GM23248 (cell line): ENCODE results near the gene UTS2R. TPM values are rescaled to one million over a fixed set of nuclear protein-coding genes. Genes with fewer than 3 reads are reported as not detected.

Experiments
- DNase-seq: peaks from one replicate; pipeline ENCODE4 v3.0.0-alpha.2; 2015
- H2AFZ ChIP-seq: fragments of 200-600 bp; sonication (generic); 2 replicates; pipeline ENCODE4 v1.6.1; 2016; ENCODE audit warnings: antibody characterized with exemption
- H3F3A ChIP-seq: fragments of 200-600 bp; sonication (generic); 2 replicates; pipeline ENCODE4 v1.6.1; 2016; ENCODE audit warnings: mild to moderate bottlenecking, antibody characterized with exemption, mixed run types; ENCODE audit not compliant: insufficient read depth
- H3K27ac ChIP-seq: fragments of 200-600 bp; sonication (generic); 2 replicates; pipeline ENCODE4 v1.5.1; 2016; ENCODE audit warnings: mild to moderate bottlenecking
- H3K27me3 ChIP-seq: fragments of 200-600 bp; sonication (generic); replicated peaks from 2 replicates; pipeline ENCODE4 v1.6.1; 2016; ENCODE audit warnings: mild to moderate bottlenecking; ENCODE audit not compliant: insufficient read depth
- H3K36me3 ChIP-seq: fragments of 200-600 bp; sonication (generic); 2 replicates; pipeline ENCODE4 v1.6.1; 2016; ENCODE audit warnings: low read depth, mild to moderate bottlenecking
- H3K4me1 ChIP-seq: fragments of 200-600 bp; sonication (generic); 2 replicates; pipeline ENCODE4 v1.6.1; 2016; ENCODE audit warnings: mild to moderate bottlenecking; ENCODE audit not compliant: insufficient read depth
- H3K4me2 ChIP-seq: fragments of 200-600 bp; sonication (generic); one replicate; pipeline ENCODE4 v1.6.1; 2016; ENCODE audit warnings: mild to moderate bottlenecking; ENCODE audit not compliant: unreplicated experiment
- H3K4me3 ChIP-seq: fragments of 200-600 bp; sonication (generic); 2 replicates; pipeline ENCODE4 v1.5.1; 2016; ENCODE audit warnings: mild to moderate bottlenecking
- H3K79me2 ChIP-seq: fragments of 200-600 bp; sonication (generic); 2 replicates; pipeline ENCODE4 v1.6.1; 2016; ENCODE audit warnings: mild to moderate bottlenecking; ENCODE audit not compliant: insufficient read depth
- H3K9ac ChIP-seq: fragments of 200-600 bp; sonication (generic); 2 replicates; pipeline ENCODE4 v1.6.1; 2016; ENCODE audit warnings: mild to moderate bottlenecking
- H3K9me2 ChIP-seq: fragments of 200-600 bp; sonication (generic); 2 replicates; pipeline ENCODE4 v1.6.1; 2016; ENCODE audit warnings: mixed run types, mild to moderate bottlenecking, moderate library complexity; ENCODE audit not compliant: insufficient read depth
- H3K9me3 ChIP-seq: fragments of 200-600 bp; sonication (generic); one replicate; pipeline ENCODE4 v1.6.1; 2017; ENCODE audit warnings: low read depth
- H4K20me1 ChIP-seq: fragments of 200-600 bp; sonication (generic); 2 replicates; pipeline ENCODE4 v1.6.0; 2016; ENCODE audit not compliant: insufficient read depth
- EZH2 ChIP-seq: fragments of 200-600 bp; sonication (generic); IDR thresholded peaks from 2 replicates; pipeline ENCODE4 v1.6.1; 2018; ENCODE audit warnings: antibody characterized with exemption, mild to moderate bottlenecking; ENCODE audit not compliant: insufficient read depth, poor library complexity, severe bottlenecking
- EZH2phosphoT487 ChIP-seq: fragments of 200-600 bp; sonication (generic); IDR thresholded peaks from 2 replicates; pipeline ENCODE4 v1.6.1; 2018; ENCODE audit warnings: antibody characterized with exemption, moderate library complexity, mild to moderate bottlenecking, low read depth; ENCODE audit not compliant: insufficient read depth
- WGBS, 2 experiments: methylation state at CpG; one replicate each; pipeline ENCODE4 v1.1.6; 2015 to 2017; ENCODE audit warnings: low lambda C conversion rate in 2 of 2, low coverage in 1 of 2; ENCODE audit errors: missing lambda C conversion rate in 2 of 2; 5-methylcytosine and 5-hydroxymethylcytosine counted together
- in situ Hi-C: fragments of 300-500 bp; cut with MboI; formaldehyde crosslinking; loops from 2 replicates; pipeline ENCODE4 v1.15.0; 2020
- polyA plus RNA-seq: library from polyadenylated mRNA; unstranded; fragments of >200 nt; fragmentation: Nextera tagmentation; extraction: Ambion mirVana; gene quantifications from 2 replicates; pipeline ENCODE4 v1.2.1, GENCODE V29; 2016
- total RNA-seq: library from RNA; depleted of rRNA; stranded (reverse); fragments of >200 nt; shearing (Covaris generic); gene quantifications from 2 replicates; pipeline ENCODE4 v1.2.3, GENCODE V29; 2014

Gene UTS2R
- total and polyA plus RNA-seq, 2 experiments from 2014 or later = not detected

DNA sequence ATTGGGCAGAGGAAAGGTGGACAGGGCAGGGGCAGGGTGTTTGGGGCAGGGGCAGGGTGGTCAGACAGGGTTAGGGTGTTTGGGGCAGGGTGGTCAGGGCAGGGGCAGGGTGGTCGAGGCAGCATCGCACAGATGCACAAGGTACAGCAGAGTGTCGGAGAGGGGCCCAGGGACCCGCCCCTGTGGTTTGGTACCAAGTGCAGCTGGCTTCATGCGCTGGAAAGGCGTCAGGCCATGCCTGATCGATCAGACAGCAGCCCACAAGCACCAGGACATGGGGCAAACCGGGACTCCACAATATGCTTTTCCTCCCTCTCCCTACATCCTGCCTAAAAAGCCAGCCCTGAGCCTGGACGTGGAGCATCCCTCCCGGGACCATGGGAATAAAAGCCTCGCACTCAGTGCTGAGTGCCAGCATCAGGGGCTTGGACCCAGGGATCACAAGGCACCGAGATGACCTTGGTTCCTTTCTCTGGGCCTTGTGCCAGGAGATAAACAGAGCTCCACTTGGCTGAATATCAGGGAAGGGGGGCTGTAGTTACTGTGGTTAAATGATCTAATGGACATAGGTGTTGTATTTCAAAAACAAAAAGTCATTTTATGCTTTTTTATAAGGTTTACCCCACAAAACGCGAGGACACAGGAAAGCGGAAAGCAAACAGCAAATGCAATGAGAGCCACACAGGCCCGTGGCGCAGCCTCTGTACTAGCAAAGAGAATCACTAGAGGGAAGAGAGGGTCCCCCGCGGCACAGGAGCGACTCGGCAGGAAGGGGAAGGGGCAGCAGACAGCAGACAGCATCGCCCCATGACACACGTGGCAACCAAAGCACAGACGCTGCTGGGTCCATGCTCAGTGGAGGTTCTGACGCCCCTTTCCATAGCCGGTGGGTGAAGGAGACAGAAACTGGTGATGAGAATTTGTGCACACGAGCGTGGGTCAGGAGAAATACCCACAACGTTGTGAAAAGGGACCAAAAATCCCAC lies 41.3 kb downstream of the UTS2R start:
- Histone ChIP-seq H3K4me3 (no peak overlapping the region), H3K4me2 (no peak overlapping the region), H3K9me3 (no peaks in the 10 kb centered on the region), H3F3A (no peaks in the 10 kb centered on the region), H3K27ac (no peak overlapping the region), H3K27me3 (no peaks in the 10 kb centered on the region), H3K79me2 (no peaks in the 10 kb centered on the region), H3K9me2 (no peaks in the 10 kb centered on the region), H3K4me1 (no peaks in the 10 kb centered on the region), H3K36me3 (no peaks in the 10 kb centered on the region), H3K9ac (no peak overlapping the region), H2AFZ (no peak overlapping the region), H4K20me1 (no peaks in the 10 kb centered on the region)
- TF ChIP-seq EZH2 (no peak), EZH2phosphoT487 (no peak)
- 90% methylated on average over 26 to 29 of the region's 29 CpGs for WGBS, 2 experiments
- DNase-seq = no peak
- in situ Hi-C loops = loop anchor here (10.0 kb wide), 1 partner anchor 58 kb away; the partner anchor contains the start of gene TEX19

DNA sequence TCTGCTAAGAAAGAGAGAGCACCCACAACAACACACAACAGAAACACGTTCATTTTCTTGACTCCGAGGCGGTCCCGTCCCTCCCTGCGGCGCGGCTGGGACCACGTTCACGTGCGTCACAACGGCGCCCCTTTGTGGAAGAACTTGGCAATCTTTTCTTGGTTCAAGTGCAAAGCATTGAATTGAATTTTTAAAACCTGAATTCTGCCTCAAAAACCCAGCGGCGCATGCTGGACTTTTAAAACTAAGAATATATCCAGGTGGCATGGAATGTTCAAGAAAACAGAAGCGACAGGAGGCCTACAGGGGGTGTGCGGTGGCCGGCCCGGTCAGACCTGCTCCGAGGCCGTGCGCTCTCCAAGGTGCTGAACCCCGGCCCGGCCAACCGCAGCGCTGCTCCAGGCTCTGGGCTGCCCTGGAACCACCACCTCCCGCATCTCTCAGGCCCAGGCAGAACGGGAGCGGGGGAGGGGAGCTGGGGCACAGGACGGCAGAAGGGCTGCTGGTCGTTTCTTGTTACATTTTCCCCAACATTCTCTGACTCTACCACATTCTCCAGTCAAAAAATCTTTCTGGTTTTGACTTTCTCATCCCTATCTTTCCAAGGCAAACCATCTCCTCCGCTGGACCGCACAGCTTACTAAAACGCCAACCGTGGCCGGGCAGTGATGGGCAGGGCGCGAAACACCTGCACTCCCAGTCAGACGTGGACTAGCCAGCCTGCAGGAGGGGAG lies 43.1 kb downstream of the UTS2R start:
- Histone ChIP-seq H3F3A (no peaks in the 10 kb centered on the region), H4K20me1 (no peaks in the 10 kb centered on the region), H3K9me3 (no peaks in the 10 kb centered on the region), H3K4me2 (peak overlapping the region; percentile 52), H3K27ac (no peak overlapping the region), H2AFZ (no peak overlapping the region), H3K4me3 (no peak overlapping the region), H3K36me3 (no peaks in the 10 kb centered on the region), H3K27me3 (no peaks in the 10 kb centered on the region), H3K4me1 (peaks cover 7% of the 10 kb centered on the region; the same call in 1 of the 2 replicates), H3K9me2 (no peaks in the 10 kb centered on the region), H3K79me2 (no peaks in the 10 kb centered on the region), H3K9ac (no peak overlapping the region)
- in situ Hi-C loops = loop anchor here (10.0 kb wide), 1 partner anchor 60 kb away; the partner anchor contains the start of gene TEX19
- WGBS, 2 experiments = 20 to 21% methylated on average over 38 of the region's 38 CpGs
- DNase-seq = peak; percentile 84
- no peak for TF ChIP-seq EZH2phosphoT487
- TF ChIP-seq EZH2 = no peak

DNA sequence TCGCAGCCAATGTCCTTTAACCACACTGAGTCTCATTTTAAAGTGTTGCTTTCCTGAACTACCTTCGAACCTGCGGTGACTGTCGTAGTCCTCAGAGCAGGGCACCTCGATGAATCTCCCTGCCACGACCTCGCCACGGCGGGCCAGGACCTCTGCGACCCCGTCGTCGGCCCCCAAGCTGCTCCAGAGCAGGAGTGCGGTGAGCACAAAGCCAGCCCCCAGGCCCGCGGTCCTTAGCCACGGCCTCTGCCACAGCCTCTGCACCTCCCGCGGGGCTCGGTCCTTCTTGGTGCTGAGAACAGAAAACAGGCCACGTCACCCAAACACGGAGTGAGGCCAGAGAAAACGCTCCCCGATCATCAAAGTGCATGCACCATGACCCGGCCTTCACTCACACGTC lies 43.8 kb downstream of the UTS2R start:
- 82 to 83% methylated on average over 25 to 26 of the region's 26 CpGs for WGBS, 2 experiments
- in situ Hi-C loops = loop anchor here (10.0 kb wide), 1 partner anchor 61 kb away; the partner anchor contains the start of gene TEX19
- H3K9ac ChIP-seq = no peak overlapping the region

DNA sequence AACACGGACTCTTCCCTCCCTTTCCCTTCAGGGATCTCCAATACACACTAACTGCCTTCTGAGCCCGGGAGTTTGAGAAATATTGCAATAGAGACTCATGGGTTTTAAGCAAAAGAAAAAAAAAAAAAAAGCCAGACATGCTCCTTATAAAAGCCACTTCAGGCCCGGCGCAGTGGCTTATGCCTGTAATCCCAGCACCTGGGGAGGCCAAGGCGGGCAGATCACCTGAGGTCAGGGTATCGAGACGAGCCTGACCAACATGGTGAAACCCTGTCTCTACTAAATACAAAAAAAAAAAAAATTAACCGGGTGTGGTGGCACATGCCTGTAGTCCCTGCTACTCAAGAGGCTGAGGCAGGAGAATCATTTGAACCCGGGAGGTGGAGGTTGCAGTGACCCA lies 44.2 kb downstream of the UTS2R start:
- TF ChIP-seq EZH2 (no peak), EZH2phosphoT487 (no peak)
- Histone ChIP-seq H3K27ac (no peak overlapping the region), H3K9me2 (no peaks in the 10 kb centered on the region), H4K20me1 (no peaks in the 10 kb centered on the region), H3K36me3 (no peaks in the 10 kb centered on the region), H3K4me3 (no peak overlapping the region), H3K79me2 (no peaks in the 10 kb centered on the region), H3K9me3 (no peaks in the 10 kb centered on the region), H3K9ac (no peak overlapping the region), H3F3A (no peaks in the 10 kb centered on the region), H2AFZ (no peak overlapping the region), H3K4me2 (no peak overlapping the region), H3K4me1 (peaks cover 8% of the 10 kb centered on the region; the same call in 1 of the 2 replicates), H3K27me3 (no peaks in the 10 kb centered on the region)
- no peak for DNase-seq
- WGBS, 2 experiments = 91 to 92% methylated on average over 9 of the region's 9 CpGs
- in situ Hi-C loops = loop anchor here (10.0 kb wide), 1 partner anchor 61 kb away; the partner anchor contains the start of gene TEX19

More for the DNA sequence above, 43.8 kb downstream of the UTS2R start:
- Histone ChIP-seq H4K20me1 (no peaks in the 10 kb centered on the region), H3K4me1 (peaks cover 8% of the 10 kb centered on the region; the same call in 1 of the 2 replicates), H3K36me3 (no peaks in the 10 kb centered on the region), H2AFZ (no peak overlapping the region), H3K79me2 (no peaks in the 10 kb centered on the region), H3K9me2 (no peaks in the 10 kb centered on the region), H3K27me3 (no peaks in the 10 kb centered on the region), H3K4me3 (no peak overlapping the region), H3F3A (no peaks in the 10 kb centered on the region), H3K9me3 (no peaks in the 10 kb centered on the region), H3K27ac (no peak overlapping the region), H3K4me2 (no peak overlapping the region)
- DNase-seq = no peak
- TF ChIP-seq EZH2 = no peak
- no peak for TF ChIP-seq EZH2phosphoT487
